ENCODE measurements around the gene AP3D1. TPM values are rescaled to one million over a fixed set of nuclear protein-coding genes. Genes with fewer than 3 reads are reported as not detected.
"Not testable (repeated sequence)": the region's sequence is repeated elsewhere in the genome, so short reads cannot be mapped to it uniquely, and the experiment has no call there.

Gene AP3D1
- total RNA-seq, 1 experiment from 2014 or later = 69.3 TPM

- DNase-seq (ENCODE audit: low read depth) = no peak
- in situ Hi-C loops (cut with HindIII; ENCODE audit: low pct_unique_long_range_greater_than_20kb, low sequenced_read_pairs) = no loop called here
Observed at GRCh38 chr19:2101417-2102335, 49.7 kb downstream of the AP3D1 start.

- no peak for DNase-seq (ENCODE audit: low read depth)
- in situ Hi-C loops (cut with HindIII; ENCODE audit: low pct_unique_long_range_greater_than_20kb, low sequenced_read_pairs) = no loop called here
Observed at GRCh38 chr19:2100719-2101061, 50.7 kb downstream of the AP3D1 start.

GRCh38 chr19:2099937-2100718 lies 51.2 kb downstream of the AP3D1 start:
- DNase-seq (ENCODE audit: low read depth) = no peak
- in situ Hi-C loops (cut with HindIII; ENCODE audit: low pct_unique_long_range_greater_than_20kb, low sequenced_read_pairs) = no loop called here

- in situ Hi-C loops (cut with HindIII; ENCODE audit: low pct_unique_long_range_greater_than_20kb, low sequenced_read_pairs) = no loop called here
- DNase-seq (ENCODE audit: low read depth) = no peak
Observed at GRCh38 chr19:2099054-2099501, 52.3 kb downstream of the AP3D1 start.

- DNase-seq (ENCODE audit: low read depth) = no peak
- in situ Hi-C loops (cut with HindIII; ENCODE audit: low pct_unique_long_range_greater_than_20kb, low sequenced_read_pairs) = no loop called here
Observed at GRCh38 chr19:2097886-2098327, 53.5 kb downstream of the AP3D1 start.

- DNase-seq (ENCODE audit: low read depth) = no peak
- in situ Hi-C loops (cut with HindIII; ENCODE audit: low pct_unique_long_range_greater_than_20kb, low sequenced_read_pairs) = no loop called here
Observed at GRCh38 chr19:2097203-2097885, 54.0 kb downstream of the AP3D1 start.

- in situ Hi-C loops (cut with HindIII; ENCODE audit: low pct_unique_long_range_greater_than_20kb, low sequenced_read_pairs) = no loop called here
- DNase-seq (ENCODE audit: low read depth) = peak; percentile 88
Observed at GRCh38 chr19:2096480-2097202, 54.7 kb downstream of the AP3D1 start, which contains the start of gene IZUMO4. Gene IZUMO4 (plus strand): TSS chr19:2096915. CDS start chr19:2096946, 31 bp downstream.

- in situ Hi-C loops (cut with HindIII; ENCODE audit: low pct_unique_long_range_greater_than_20kb, low sequenced_read_pairs) = no loop called here
- DNase-seq (ENCODE audit: low read depth) = no peak
Observed at GRCh38 chr19:2096034-2096479, 55.3 kb downstream of the AP3D1 start, which contains the start of gene MOB3A. Gene MOB3A (minus strand): TSS chr19:2096326. CDS start chr19:2078560, 17,766 bp downstream.

- in situ Hi-C loops (cut with HindIII; ENCODE audit: low pct_unique_long_range_greater_than_20kb, low sequenced_read_pairs); DNase-seq (ENCODE audit: low read depth): not testable (repeated sequence)
Observed at GRCh38 chr19:2091926-2092525, 59.3 kb downstream of the AP3D1 start.

GRCh38 chr19:2089727-2090053 lies 61.7 kb downstream of the AP3D1 start:
- no peak for DNase-seq (ENCODE audit: low read depth)
- in situ Hi-C loops (cut with HindIII; ENCODE audit: low pct_unique_long_range_greater_than_20kb, low sequenced_read_pairs) = no loop called here

GRCh38 chr19:2089001-2089711 lies 62.2 kb downstream of the AP3D1 start:
- DNase-seq (ENCODE audit: low read depth) = peak; percentile 55
- in situ Hi-C loops (cut with HindIII; ENCODE audit: low pct_unique_long_range_greater_than_20kb, low sequenced_read_pairs) = no loop called here

- in situ Hi-C loops (cut with HindIII; ENCODE audit: low pct_unique_long_range_greater_than_20kb, low sequenced_read_pairs) = no loop called here
- peak; percentile 40 for DNase-seq (ENCODE audit: low read depth)
Observed at GRCh38 chr19:2087621-2088100, 63.7 kb downstream of the AP3D1 start.

- in situ Hi-C loops (cut with HindIII; ENCODE audit: low pct_unique_long_range_greater_than_20kb, low sequenced_read_pairs) = not testable (repeated sequence)
- DNase-seq (ENCODE audit: low read depth) = peak; percentile 87
Observed at GRCh38 chr19:2086695-2087620, 64.4 kb downstream of the AP3D1 start.

- in situ Hi-C loops (cut with HindIII; ENCODE audit: low pct_unique_long_range_greater_than_20kb, low sequenced_read_pairs) = no loop called here
- DNase-seq (ENCODE audit: low read depth) = peak; percentile 82
Observed at GRCh38 chr19:2084993-2085720, 66.2 kb downstream of the AP3D1 start.

GRCh38 chr19:2083174-2083854 lies 68.1 kb downstream of the AP3D1 start:
- in situ Hi-C loops (cut with HindIII; ENCODE audit: low pct_unique_long_range_greater_than_20kb, low sequenced_read_pairs) = no loop called here
- no peak for DNase-seq (ENCODE audit: low read depth)
